ENCODE measurements around the gene RAB8B.

DNA sequence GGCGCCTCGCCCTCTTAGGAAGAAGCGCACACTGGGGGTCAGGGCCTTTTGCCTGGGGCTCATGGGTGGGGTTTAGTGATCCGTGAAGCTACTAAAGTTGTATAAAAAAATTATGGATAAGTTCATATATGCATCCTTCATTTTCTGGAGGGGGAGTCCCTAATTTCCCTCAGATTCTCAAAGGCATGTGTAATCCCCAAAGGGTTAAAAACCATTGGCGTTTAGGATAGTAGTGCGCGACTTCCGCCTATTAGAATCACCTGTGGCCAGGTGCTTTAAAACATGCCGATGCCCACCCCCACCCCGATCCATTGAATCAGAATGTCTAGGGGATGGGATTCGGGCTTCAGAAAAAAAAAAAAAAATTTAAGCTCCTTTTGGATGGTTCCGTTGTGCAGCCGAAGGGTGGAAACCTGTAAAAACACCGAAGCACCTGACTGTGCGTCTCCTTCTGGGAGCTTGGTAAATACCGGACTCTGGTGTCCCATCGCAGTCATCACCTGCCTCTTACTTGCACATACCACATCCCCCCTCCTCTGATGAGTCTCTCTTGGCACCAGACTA is 88.6 kb downstream of the RAB8B start:
- TF ChIP-seq, protein P1, sequence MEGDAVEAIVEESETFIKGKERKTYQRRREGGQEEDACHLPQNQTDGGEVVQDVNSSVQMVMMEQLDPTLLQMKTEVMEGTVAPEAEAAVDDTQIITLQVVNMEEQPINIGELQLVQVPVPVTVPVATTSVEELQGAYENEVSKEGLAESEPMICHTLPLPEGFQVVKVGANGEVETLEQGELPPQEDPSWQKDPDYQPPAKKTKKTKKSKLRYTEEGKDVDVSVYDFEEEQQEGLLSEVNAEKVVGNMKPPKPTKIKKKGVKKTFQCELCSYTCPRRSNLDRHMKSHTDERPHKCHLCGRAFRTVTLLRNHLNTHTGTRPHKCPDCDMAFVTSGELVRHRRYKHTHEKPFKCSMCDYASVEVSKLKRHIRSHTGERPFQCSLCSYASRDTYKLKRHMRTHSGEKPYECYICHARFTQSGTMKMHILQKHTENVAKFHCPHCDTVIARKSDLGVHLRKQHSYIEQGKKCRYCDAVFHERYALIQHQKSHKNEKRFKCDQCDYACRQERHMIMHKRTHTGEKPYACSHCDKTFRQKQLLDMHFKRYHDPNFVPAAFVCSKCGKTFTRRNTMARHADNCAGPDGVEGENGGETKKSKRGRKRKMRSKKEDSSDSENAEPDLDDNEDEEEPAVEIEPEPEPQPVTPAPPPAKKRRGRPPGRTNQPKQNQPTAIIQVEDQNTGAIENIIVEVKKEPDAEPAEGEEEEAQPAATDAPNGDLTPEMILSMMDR (IDR thresholded peaks at IDR 0.05), result no peak
- no peak for TF ChIP-seq EP300 (IDR thresholded peaks at IDR 0.05)
